ENCODE results near the gene TCIRG1.

The TCIRG1 gene

DNA sequence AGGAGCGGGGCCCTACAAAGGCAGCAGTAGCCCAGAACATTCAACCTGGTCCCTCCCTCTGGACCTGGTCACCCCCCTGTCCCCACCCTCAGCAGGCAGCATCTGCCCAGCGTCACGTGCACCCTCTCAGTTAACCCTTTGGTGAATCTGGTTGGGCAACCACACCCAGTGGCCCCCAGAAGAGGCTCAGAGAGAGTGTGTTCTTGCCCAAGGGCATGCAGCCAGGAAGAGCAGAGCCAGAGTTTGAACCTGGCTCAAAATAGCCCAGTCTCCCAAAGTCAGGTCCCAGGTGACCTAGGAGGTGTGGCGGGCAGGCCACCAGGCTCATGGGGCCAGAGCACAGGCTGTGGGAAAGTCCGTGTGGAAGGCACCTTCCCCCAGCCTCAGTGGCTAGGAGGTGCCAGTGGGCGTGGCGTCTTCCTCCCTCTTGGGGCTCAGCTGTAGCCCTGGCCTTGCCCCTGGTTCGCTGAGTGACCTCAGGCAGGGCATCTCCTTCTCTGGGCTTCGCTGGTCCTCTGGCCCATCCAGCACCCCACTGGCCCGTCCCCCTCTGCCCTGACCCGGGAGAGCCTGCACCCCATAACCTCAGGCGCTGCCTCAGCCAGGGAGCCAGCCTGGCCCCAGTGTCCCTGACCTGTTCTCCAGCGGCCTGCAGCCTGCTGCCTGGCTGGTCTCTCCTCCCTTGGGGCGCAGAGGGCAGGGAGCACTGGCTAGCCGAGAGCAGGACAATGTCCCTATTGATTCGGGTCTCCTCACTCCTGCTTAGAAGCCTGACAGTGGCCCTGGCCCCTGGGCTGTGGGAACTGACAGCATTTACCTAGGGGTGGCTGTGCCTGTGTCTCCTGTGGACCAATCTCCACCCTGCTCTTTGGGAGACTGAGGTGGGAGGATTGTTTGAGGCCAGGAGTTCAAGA, 21.7 kb upstream of the TCIRG1 start:
- DNase-seq (ENCODE audit: low spot score) = no peak

DNA sequence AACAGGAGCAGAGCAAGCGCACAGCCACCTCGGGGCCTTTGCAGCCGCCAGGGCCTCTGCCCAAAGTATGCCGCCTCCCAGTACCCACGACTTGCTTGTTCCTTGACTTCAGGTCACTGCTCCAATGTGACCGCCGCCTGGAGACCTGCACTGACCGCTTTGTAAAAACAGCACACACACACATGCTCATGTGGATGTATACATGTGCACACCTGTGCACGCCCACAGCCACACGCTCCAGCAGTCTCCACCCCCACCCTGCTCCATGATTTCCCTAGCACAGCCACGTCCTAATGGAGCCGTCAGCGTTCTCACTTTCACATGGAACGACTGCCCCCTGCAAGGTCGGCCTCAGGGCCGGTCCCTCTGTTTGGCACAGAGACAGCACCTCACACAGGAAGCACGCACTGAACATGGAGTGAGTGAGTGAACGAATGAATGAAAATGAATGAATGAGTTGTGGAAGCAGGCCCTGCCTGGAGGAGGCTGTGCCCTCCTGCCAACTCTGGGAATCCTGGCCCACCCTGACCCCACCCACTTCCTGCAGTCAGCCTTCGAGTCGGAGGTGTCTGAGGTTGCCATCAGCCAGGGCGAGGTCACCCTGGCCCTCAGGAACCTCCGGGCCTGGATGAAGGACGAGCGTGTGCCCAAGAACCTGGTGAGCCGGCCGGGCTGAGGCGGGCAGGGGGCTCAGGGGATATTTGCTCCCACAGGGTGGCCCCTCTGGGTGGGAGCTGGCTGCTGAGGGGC, 20.7 kb upstream of the TCIRG1 start:
- DNase-seq (ENCODE audit: low spot score) = no peak

- DNase-seq (ENCODE audit: low spot score) = no peak
Observed at GRCh38 chr11:68018730-68019190, 20.1 kb upstream of the TCIRG1 start.

DNA sequence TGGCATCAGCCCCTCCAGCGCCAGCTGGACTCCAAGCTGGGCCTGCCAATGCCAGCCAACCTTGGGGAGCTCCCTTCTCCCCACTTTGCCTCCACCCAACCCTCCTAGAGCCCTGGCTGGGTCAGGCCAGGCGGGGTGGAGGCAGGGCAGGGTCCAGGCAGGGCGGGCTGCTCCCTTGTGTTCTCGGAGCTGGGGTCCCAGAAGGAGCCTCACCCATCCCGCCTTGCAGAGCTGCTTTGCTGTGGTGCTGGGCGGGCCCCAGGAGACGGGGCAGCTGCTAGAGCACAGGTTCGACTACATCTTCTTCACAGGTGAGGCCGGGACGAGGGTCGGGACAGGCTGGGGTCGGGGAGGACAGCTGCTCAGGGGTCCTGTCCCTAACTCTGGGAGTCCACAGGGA, 19.3 kb upstream of the TCIRG1 start:
- no peak for DNase-seq (ENCODE audit: low spot score)

DNA sequence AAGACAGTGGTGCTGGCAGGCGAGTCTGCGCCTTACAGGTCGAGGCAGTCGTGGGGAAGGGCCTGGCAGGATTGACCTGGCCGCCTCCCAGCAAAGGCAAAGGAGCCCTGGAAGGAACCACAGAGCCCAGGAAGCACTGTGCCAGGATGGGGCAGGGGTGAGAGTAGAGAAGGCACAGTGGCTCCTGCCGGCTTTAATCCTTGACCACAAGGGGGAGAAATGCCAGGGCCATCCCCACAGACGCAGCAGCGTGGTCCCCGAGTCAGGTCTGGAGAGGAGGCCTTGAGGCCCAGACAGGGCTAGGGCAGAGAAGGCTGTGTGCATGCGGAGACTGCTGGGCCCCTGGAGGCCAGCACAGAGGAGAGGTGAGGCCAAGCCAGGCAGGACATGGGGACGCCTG, 18.2 kb upstream of the TCIRG1 start:
- DNase-seq (ENCODE audit: low spot score) = no peak

DNA sequence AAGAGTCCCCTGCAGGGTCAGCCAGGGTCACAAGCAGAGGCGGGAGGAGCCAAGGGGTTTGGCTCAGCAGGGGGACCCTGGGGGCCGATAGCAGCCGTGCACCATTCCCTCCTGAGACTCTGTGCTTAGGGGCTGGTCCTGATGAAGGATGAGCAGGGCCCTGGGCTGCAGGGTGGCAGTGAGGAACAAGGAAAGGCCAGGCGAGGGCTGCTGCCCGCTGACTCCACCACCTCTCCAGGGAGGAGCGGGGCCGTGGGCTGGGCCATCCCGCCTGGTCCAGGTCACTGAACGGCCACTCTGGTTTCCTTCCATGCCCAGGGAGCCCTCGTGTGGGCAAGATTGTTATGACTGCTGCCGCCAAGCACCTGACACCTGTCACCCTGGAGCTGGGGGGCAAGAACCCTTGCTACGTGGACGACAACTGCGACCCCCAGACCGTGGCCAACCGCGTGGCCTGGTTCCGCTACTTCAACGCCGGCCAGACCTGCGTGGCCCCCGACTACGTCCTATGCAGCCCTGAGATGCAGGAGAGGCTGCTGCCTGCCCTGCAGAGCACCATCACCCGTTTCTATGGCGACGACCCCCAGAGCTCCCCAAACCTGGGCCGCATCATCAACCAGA, 17.5 kb upstream of the TCIRG1 start:
- no peak for DNase-seq (ENCODE audit: low spot score)

DNA sequence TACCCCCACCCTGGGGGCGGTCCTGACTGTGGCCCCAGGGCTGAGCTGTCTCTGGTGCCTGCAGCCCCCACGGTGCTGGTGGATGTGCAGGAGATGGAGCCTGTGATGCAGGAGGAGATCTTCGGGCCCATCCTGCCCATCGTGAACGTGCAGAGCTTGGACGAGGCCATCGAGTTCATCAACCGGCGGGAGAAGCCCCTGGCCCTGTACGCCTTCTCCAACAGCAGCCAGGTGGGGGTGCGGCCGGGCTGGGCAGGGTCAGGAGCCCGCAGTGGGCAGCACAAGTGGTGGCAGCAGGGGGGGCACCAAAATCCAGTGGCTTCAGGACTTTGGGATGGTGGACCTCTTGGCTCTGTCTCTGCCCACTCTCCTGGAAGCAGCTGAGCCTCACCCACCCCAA, 16.3 kb upstream of the TCIRG1 start:
- no peak for DNase-seq (ENCODE audit: low spot score)

GRCh38 chr11:68024508-68024907, 14.3 kb upstream of the TCIRG1 start:
- no peak for DNase-seq (ENCODE audit: low spot score)

- peak; percentile 61 for DNase-seq (ENCODE audit: low spot score)
Observed at GRCh38 chr11:68025047-68025446, 13.8 kb upstream of the TCIRG1 start.

- no peak for DNase-seq (ENCODE audit: low spot score)
Observed at GRCh38 chr11:68026391-68027105, 12.3 kb upstream of the TCIRG1 start.

DNA sequence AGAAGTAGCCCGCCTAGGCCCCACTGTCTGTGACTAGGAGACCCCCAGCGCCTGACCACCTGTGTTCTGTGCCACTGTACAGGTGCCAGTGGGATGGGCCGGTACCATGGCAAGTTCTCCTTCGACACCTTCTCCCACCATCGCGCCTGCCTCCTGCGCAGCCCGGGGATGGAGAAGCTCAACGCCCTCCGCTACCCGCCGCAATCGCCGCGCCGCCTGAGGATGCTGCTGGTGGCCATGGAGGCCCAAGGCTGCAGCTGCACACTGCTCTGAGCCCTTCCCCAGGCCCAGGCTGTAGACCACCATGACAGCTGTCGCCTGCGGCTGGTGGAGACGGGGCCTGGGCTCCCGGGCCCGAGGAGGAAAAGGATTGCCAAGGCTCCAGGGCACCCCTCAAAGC, 11.2 kb upstream of the TCIRG1 start:
- no peak for DNase-seq (ENCODE audit: low spot score)

DNA sequence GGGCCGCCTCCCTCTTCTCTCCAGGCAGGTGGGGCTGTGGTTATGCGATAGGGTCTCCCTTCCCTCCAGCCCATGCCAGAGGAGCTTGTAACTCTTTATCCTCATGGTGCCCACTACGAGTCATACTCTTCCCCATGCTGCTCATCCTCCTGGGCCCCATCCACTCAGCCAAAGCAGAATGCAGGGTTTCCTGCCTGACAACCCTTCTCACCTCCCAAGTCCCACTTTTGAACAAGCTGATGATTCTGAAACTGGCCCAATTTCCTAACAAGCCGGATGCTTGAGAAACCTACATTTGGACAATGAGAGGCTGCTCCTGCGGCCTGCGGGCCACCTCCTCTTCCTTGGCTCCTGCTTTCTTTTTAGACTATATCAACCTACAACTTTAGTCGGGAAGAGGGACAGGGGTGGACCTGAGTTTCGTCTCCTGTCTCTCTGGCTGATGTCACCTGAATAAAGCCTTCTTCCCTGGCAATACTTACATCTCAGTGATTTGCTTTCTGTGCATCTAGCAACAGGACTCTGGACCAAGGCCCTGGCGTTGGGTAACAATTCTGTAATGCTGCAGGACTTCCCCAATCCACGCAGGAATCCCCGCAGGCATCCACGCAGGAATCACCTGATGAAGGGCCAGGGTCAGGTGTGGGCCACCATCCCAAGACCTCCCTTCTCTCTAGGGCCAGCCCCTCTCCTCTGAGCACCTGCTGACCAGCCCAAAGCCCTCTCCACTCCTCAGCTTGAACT, 9.9 kb upstream of the TCIRG1 start:
- DNase-seq (ENCODE audit: low spot score) = no peak

- peak; percentile 100 for DNase-seq (ENCODE audit: low spot score)
Observed at GRCh38 chr11:68030318-68031143, 8.3 kb upstream of the TCIRG1 start, which contains the start of gene NDUFS8. TSS of gene NDUFS8 (plus strand) at chr11:68030681. CDS start at chr11:68032152, 1,471 bp downstream.

DNA sequence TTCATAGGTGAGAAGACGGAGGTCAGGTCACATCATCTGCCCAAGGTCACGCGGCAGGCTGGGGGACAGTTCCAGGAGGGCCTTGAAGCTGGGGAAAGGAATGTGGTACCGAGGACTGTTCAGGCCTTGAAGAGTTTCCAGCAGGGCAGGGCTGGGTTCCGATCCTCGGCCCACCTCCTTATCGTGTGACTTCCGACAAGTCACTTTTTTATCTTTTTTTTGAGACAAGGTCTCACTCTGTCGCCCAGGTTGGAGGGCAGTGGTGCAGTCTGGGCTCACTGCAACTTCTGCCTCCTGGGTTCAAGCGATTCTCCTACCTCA, 7.7 kb upstream of the TCIRG1 start:
- no peak for DNase-seq (ENCODE audit: low spot score)

- DNase-seq (ENCODE audit: low spot score) = no peak
Observed at GRCh38 chr11:68032003-68032402, 6.8 kb upstream of the TCIRG1 start.

- DNase-seq (ENCODE audit: low spot score) = no peak
Observed at GRCh38 chr11:68032997-68033707, 5.7 kb upstream of the TCIRG1 start.

GRCh38 chr11:68033708-68034045, 5.1 kb upstream of the TCIRG1 start:
- no peak for DNase-seq (ENCODE audit: low spot score)

- no peak for DNase-seq (ENCODE audit: low spot score)
Observed at GRCh38 chr11:68035266-68035876, 3.5 kb upstream of the TCIRG1 start.

GRCh38 chr11:68036141-68036716, 2.6 kb upstream of the TCIRG1 start:
- DNase-seq (ENCODE audit: low spot score) = no peak

Measured in germinal center (tissue), 1 donor.